LNCAP (cell line): ENCODE data around the gene DACT3.

ENCODE experiments used
- TF ChIP-seq, protein P1 (sequence below): fragments of 450-650 bp; IDR thresholded peaks from 2 replicates; pipeline ENCODE4 v1.5.1; 2017; ENCODE audit warnings: mild to moderate bottlenecking

Gene DACT3

GRCh38 chr19:46660551-46661019 is 397 bp downstream of the DACT3 start:
- TF ChIP-seq, protein P1, sequence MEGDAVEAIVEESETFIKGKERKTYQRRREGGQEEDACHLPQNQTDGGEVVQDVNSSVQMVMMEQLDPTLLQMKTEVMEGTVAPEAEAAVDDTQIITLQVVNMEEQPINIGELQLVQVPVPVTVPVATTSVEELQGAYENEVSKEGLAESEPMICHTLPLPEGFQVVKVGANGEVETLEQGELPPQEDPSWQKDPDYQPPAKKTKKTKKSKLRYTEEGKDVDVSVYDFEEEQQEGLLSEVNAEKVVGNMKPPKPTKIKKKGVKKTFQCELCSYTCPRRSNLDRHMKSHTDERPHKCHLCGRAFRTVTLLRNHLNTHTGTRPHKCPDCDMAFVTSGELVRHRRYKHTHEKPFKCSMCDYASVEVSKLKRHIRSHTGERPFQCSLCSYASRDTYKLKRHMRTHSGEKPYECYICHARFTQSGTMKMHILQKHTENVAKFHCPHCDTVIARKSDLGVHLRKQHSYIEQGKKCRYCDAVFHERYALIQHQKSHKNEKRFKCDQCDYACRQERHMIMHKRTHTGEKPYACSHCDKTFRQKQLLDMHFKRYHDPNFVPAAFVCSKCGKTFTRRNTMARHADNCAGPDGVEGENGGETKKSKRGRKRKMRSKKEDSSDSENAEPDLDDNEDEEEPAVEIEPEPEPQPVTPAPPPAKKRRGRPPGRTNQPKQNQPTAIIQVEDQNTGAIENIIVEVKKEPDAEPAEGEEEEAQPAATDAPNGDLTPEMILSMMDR, result no peak

- TF ChIP-seq, protein P1, result no peak
Measured at GRCh38 chr19:46660008-46660517, 919 bp downstream of the DACT3 start.

GRCh38 chr19:46659151-46660007 is 1.6 kb downstream of the DACT3 start:
- TF ChIP-seq, protein P1, result no peak

- TF ChIP-seq, protein P1, result no peak
Measured at GRCh38 chr19:46656541-46656940, 4.4 kb downstream of the DACT3 start.

DNA sequence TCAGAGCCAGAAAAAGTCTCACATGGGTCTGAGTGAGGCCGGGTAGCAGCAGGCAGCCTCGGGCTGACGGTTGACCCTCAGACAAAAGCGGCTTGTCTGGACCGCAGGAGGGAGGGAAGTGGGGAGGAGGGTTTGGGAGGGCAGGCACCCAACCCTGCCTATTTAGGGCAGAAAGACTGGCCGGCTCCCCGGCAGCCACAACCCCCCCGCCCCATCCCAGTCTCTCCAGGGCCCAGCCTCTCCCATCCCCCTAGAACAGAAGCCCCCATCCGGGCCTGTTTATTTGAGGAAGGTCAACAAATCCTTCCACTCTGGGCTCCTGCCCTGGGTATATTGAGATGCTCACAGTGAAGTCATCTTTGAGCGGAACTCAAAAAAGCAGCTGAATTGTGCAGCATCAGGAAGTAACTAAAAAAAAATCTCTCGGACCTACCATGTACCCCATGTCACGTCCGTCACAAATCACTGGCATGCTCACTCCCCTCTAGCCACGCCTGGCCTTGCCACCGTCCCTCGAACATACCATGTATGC is 6.3 kb downstream of the DACT3 start:
- TF ChIP-seq, protein P1, result no peak

DNA sequence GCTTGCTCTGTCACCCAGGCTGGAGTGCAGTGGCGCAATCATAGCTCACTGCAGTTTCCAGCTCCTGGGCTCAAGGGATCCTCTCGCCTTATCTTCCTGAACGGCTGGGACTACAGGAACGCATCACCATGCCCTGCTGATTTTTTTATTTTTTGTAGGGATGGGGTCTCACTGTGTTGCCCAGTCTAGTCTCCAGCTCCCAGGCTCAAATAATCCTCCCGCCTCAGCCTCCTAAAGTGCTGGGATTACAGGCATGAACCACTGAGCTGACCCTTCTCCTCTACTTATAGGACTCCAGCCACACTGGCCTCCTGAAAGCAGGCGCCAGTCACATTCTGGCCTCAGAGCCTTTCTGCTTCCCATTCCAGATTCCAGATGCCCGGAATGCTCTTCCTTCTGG is 10.5 kb downstream of the DACT3 start:
- TF ChIP-seq, protein P1, result no peak

DNA sequence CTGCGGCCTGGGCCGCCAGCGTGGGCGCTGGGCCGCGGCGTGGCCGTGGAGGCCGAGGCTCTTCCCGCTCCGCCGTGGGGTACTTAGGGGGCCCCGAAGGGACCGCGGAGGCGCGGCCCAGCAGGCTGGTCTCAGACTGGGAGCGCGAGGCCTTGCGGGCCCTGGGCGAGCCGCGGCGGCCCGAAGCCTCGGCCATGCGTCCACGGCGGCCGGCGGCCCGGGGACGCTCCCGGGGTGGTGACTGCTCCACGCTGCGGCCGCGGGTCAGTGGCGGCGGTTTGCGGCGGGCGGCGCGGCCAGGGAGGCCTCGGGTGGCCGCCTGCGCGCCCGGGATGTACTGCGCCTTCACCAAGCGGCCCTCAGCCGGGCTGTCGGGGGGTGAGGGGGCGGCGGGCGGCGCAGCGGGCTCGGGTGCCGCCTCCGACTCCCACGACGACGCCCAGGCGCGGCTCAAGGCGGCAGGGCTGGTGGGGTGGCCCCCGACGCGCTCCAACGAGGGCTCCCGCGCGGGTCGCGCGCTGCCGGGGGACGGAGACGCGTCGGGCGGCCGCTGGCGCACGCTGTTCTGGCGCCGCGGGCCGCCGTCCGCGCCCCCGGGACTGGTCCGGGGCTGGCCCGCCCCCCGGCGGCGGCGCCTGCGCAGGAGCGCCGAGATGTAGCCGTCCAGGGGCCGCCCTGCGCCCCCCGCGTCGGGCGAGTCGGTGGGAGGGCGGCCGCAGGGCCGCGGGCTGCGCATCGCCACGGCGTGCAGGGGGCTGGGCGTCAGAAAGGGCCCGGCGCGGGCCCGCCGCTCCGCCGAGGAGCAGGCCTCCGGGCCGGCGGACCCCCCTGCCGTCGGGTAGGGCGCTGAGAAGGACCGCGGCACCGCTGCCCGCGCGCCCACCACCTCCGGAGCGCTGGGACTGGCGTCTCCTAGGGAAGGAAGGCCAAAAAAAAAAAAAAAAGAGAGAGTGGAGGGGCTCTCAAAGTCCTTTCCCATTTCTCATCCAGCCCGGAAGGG is 11.7 kb downstream of the DACT3 start:
- TF ChIP-seq, protein P1, result no peak
